Raji (cell line): Measurements from ENCODE around the gene MSH5.

Experiments used
- POLR2A ChIP-seq: IDR thresholded peaks from 2 replicates; pipeline ENCODE4 v1.6.1; 2011; ENCODE audit warnings: low read depth, low read length, control low read depth; ENCODE audit not compliant: insufficient read depth

The MSH5 gene

GRCh38 chr6:31708224-31708623, 31.6 kb upstream of the MSH5 start:
- TF ChIP-seq POLR2A: no peak

- no peak for TF ChIP-seq POLR2A
Measured at GRCh38 chr6:31710523-31711219, 29.1 kb upstream of the MSH5 start.

- no peak for TF ChIP-seq POLR2A
Measured at GRCh38 chr6:31711233-31711632, 28.6 kb upstream of the MSH5 start.

DNA sequence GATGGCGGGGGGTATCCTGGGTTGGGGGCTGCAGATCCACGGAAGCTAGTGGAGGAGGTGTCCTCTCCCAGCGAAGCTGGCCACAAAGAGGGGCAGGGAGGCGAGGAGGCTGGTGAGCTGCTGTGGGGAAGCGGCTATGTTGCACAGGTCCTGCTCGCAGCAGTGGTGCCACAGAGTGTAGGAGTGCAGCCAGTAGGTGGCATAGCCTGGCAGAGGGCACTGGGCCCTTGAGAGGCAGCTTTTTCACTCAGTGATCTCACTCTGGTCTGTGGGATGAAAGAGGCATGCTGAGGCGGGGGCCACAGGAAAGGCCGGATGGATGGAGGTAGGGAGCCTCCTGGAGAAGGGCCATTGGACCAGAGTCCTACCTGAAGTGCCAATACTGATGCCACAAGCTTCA, 27.5 kb upstream of the MSH5 start:
- no peak for TF ChIP-seq POLR2A

DNA sequence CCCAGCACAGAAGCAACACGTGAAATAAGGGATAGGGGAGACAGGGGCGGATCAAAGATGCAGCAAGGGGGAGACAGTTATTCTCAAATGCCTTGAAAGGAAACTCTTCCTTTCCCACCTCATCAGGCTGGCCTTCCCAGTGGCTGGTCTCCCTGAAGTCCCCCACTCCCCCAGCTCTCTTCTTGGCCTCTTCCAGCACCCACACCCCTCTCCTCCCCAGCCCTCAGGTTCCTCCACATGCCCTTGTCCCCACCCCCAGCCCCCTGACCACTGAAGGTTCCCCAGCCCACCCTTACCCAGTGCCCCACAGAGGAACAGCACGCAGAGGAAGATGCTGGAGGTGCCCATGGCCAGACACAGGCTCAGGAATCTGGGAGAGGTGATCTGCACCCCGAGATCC, 26.3 kb upstream of the MSH5 start:
- TF ChIP-seq POLR2A: no peak

DNA sequence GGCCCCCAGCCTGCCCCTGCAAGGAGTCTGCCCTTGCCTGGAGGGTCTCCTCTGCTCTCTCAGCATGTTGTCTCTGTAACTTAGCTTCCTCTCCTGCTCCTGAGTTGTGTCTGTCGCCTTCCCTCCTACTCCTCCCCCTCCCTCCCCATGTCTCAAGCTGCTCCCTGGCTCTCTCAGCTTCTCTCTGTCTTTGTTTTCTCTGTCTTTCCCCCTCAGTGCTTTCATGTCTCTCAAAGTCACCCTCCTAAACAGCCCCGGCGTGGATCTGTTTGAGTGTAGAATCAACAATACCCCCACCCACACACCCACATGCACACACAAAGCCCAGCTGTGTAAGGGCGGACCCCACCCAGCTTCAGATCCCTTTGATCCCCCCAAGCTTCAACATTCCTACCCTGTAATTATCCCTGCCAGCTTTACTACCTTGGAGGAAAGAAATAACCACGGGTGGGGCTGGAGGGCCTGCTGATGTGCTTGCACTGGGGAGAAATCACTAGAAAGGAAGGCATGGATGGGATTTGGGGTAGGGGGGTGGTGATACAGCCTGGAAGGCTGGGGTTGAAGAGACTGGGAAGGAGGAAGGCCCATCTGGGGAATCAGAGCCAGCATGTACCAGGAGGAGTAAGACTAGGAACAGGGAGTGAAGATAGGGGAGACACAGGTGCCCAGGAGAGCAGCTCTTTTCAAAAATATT, 25.7 kb upstream of the MSH5 start:
- no peak for TF ChIP-seq POLR2A

DNA sequence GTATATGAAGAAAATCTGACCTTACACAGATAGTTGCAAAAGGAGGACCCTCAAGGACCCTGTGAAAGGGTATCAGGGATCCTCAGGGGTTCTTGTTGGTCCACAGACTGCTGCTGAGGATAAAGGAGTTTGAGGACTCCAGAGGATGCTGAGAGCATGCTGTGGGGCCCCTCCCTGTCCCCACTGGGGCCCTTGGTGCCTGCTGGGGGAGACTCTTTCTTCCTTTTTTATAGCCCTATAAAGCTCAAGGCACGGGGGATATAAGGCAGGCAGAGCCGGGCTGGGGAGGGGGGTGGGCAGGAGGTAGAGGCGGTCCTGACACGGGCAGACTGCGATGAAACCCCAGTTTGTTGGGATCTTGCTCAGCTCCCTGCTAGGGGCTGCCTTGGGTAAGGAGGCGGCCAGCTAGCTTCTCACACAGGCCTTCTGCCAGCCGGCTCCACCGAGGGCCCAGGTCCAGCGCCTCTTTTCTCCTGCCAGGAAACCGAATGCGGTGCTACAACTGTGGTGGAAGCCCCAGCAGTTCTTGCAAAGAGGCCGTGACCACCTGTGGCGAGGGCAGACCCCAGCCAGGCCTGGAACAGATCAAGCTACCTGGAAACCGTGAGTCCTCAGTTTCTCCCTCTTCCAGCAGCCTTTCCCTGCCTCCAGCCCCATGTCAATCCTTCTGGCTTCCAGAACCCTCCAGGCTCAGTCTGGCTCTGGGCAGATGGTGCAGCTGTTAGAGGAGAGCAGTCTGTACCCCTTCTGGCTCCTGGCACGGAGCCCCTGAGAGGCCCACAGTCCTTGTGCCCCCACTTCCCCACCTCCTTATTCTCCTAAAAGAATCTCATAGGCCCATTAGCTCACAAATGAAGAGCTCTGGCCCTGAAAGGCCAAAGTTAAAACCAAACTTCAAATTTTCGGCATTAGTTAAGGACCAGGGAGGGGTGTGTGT, 24.5 kb upstream of the MSH5 start, which contains the start of gene LY6G6D:
Gene LY6G6D, plus strand, starts transcription at position 327 of the 937 bp plus-strand sequence. Its CDS starts 8 bp downstream, at position 335.
- no peak for TF ChIP-seq POLR2A

DNA sequence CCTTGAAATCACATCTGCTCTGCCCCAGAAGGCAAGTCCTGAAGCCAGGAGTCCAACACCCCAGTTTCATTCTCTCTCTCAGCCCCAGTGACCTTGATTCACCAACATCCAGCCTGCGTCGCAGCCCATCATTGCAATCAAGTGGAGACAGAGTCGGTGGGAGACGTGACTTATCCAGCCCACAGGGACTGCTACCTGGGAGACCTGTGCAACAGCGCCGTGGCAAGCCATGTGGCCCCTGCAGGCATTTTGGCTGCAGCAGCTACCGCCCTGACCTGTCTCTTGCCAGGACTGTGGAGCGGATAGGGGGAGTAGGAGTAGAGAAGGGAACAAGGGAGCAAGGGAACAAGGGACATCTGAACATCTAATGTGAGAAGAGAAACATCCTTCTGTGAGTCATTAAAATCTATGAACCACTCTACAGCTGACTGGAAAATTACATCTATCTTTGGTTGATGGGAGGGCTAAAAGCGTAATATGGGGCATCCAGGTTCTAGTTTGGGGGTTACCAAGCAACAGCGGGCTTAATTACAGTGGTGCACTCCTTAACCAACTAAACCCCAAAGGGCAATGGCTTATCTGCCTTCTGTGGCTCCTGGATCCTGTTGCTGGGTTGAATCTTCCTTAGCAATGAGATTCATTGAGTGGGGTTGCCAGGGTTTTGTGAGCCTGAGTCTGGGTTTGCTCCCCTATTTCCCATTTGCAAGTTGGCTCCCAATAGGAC, 22.1 kb upstream of the MSH5 start:
- no peak for TF ChIP-seq POLR2A

- TF ChIP-seq POLR2A: no peak
Measured at GRCh38 chr6:31718265-31718664, 21.5 kb upstream of the MSH5 start.

GRCh38 chr6:31719001-31719400, 20.8 kb upstream of the MSH5 start:
- no peak for TF ChIP-seq POLR2A

DNA sequence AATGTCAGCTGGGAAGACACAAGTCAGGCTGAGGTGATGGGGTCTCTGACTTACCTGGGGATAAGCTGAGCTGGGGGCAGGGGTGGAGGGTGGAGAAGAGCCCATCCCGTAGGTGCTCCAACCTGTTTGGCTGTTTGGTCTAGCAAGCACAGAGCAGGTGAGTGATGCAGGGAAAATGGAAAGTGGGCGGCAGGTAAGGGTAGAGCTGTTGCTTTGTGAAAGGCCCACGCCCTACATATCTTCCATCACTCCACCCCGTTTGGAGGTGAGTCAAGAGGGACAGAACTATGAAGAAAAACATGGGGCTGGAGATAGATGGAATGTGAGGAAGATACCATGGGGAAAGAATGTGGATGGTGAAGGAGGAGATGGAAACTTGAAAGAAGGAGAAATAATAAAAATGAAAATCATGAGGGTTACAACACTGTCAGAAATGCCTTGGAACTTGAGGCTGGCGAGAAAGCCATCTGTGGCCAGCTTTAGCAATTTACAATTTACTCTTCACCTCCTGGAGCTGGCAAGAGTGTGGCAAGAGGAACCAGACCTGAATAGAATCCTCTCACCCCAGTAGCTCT, 19.5 kb upstream of the MSH5 start:
- TF ChIP-seq POLR2A: no peak

- no peak for TF ChIP-seq POLR2A
Measured at GRCh38 chr6:31721351-31722020, 18.3 kb upstream of the MSH5 start, which contains the start of gene LY6G6C. TSS of gene LY6G6C (minus strand) at chr6:31721746. CDS start at chr6:31721679, 67 bp downstream.

DNA sequence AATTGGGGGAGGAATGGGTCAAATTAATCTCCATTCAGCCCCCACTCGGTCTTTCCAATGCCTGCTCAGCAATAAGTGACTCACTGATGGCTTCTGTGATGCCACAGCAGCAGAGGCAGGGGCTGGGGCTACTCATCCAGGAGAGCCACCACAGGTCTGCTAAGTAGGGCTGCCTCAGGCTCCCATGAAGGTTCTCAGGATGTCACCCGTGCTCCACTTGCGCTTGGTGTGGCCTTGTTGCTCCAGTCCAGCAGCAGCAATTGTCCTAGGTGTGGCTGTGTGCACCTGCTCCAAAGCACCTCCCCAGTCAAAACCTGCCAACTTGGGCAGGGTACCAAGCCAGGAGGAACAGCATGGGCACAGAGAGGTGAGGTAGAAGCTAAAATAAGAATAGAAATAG, 17.6 kb upstream of the MSH5 start:
- TF ChIP-seq POLR2A: no peak
